ENCODE measurements around the gene VPS25.
"Not testable (repeated sequence)": the region's sequence is repeated elsewhere in the genome, so short reads cannot be mapped to it uniquely, and the experiment has no call there.

The VPS25 gene

DNA sequence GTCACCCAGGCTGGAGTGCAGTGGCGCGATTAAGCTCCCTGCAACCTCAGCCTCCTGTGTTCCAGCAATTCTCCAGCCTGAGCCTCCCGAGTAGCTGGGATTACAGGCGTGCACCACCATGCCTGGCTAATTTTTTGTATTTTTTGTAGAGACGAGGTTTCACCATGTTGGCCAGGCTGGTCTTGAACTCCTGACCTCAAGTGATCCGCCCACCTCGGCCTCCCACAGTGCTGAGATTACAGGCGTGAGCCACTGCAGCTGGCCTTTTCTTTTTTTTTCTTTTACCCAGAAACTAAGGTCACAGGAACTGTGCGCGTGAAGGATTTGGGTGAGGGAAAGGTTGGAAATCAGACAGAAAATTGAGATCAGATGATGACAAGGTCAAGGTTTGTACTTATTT is 3.3 kb upstream of the VPS25 start:
- DNase-seq: not testable (repeated sequence)

DNA sequence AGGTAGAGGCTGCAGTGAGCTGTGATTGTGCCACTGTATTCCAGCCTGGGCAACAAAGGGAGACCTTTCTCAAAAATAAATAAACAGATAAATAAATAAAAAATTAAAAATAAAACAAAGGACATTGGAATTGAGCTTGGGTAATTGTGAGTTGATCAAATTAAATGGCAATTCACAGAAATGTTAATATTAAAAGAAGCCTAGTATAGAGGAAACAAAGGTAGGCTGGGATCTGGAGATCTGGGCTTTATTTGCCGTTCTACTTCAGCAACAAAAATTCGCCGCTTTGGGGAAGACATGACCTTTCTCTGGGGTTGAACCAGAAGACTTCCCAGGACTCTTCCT is 332 bp upstream of the VPS25 start:
- DNase-seq: no peak

DNA sequence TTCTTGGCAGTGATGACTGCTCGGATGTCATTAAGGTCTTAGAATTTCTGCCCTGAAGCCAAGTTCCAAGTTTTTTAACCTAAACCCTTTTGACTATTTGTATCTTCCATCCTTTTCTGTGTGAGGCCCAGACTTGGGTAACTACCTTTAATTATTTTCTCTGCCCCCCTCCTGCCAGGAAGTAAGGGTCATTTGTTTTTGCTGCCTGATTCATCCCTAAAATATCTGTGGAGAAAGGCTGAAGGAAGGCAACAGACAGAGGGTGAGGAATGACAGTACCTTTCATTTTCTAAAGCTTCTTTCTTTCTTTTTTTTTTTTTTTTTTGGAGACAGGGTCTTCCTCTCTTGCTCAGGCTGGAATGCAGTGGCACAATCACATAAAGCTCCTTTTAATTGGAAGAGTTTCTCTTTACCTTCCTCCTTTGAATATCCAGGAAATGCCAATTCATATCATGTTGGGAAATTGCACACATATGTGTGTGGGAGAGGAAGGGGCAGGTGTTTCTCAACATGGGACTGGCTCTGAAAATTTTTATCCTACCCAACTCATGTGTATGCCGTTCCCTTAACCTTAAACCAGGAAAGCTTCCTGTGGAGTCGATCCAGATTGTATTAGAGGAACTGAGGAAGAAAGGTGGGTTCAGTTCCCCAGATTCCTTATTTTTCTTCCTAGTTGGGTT is 957 bp downstream of the VPS25 start:
- DNase-seq: no peak

DNA sequence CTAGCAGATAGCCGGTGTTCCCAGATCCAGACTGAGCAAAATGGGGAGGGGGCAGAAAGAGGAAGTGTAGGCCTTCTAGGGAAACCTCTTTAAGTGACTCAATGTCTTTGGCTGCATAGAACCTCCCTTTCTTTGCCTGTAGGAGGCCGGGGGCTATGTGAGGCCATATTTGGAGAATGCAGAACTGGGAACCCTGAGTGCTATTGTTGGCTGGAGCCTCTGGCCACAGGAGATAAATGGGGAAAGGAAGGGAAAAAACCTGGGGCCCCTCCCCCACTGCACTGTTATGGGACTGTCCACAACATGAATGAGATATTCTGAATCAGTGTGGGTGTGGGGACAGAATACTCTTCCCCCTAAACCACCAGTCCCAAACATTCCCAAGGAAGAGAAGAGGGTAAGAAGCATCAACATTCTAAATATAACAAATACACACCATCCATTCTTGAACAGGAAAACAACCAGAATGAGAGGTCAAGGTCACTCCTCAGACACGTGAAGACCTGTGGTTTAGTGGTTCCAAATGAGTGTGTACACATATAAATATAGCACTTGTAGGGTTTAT is 2.4 kb downstream of the VPS25 start:
- no peak for DNase-seq

DNA sequence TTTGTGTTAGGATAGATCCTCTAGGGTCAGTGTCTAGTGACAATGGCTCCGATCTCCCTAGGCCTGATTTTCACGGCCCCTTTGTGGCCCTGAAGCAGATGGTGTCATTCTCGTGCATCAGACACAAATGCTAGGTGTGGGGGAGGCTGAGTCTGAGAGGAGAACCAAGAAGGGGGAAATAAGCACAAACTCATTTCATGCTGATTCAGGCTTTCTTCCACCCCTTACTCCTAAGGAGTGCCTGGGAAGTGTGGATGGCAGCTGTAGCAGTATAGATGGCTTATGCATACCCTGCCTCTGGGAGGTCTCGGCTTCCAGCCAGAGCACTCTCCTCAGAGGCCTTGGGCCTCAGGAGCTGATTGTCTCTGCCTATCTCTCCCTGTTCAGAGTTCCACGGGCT is 5.3 kb downstream of the VPS25 start:
- no peak for DNase-seq

DNA sequence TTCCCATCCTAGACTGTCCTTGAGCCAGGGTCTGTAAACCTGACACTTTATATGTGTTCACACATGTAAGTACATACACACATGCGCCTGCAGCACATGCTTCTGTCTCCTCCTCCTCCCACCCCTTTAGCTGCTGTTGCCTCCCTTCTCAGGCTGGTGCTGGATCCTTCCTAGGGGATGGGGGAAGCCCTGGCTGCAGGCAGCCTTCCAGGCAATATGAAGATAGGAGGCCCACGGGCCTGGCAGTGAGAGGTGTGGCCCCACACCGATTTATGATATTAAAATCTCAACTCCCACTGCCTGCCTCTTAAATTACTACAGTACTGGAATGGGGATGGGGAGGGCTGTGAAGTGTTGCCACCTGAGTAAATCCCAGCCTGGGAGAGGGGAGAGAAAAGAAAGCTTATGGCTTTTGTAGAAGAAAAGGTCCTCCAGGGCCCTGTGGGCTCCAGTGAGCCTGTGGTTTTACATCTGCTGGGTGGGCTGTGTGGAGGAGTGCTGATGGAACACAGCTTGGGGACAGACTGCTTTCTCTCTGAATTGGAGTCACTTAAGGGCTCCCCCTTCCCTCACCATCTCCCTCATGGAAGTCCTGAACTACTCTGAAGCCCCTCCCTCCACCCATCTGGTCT is 6.2 kb downstream of the VPS25 start:
- no peak for DNase-seq

DNA sequence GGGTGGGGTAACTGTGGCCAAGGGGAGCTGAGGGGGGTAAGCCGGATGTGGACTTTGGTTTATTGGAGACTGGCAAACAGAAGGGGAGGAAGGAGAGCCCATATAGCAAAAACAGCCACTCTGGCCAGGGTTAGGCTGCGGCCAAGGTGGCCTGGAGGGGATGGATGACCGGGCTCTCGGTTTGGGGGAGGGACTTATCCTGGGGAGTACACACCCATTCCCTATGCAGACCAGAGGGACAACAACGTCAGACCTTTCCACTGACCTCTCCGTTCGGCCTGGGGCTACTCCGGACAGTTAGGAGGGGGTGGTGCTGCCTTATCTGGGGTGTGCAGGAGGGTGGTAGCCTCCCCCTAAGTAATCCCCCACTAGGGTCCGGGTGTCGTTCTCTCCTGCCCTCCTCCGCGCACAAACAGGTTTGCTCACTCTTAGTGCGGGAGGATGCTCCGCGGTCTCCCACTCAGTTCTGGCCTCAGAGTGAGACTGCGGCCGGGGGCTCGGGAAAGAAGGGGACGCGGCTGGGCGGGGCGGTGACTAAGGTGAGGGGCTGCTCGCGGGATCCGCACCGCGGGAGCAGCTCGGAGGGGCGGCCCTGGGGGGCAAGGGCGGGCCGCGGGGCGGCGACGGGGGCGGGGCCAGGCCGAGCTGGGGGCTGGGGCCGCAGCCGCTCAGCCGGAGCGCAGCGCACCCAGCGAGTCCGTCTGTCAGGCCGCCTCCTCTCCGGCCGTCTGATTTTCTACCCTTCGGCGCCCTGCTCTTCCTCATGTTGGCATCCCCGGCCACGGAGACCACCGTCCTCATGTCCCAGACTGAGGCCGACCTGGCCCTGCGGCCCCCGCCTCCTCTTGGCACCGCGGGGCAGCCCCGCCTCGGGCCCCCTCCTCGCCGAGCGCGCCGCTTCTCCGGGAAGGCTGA is 6.9 kb downstream of the VPS25 start, which contains the start of gene WNK4:
WNK4 (plus strand) TSS at position 675 of the 915 bp plus-strand sequence; CDS start at position 764, 89 bp downstream.
- no peak for DNase-seq

DNA sequence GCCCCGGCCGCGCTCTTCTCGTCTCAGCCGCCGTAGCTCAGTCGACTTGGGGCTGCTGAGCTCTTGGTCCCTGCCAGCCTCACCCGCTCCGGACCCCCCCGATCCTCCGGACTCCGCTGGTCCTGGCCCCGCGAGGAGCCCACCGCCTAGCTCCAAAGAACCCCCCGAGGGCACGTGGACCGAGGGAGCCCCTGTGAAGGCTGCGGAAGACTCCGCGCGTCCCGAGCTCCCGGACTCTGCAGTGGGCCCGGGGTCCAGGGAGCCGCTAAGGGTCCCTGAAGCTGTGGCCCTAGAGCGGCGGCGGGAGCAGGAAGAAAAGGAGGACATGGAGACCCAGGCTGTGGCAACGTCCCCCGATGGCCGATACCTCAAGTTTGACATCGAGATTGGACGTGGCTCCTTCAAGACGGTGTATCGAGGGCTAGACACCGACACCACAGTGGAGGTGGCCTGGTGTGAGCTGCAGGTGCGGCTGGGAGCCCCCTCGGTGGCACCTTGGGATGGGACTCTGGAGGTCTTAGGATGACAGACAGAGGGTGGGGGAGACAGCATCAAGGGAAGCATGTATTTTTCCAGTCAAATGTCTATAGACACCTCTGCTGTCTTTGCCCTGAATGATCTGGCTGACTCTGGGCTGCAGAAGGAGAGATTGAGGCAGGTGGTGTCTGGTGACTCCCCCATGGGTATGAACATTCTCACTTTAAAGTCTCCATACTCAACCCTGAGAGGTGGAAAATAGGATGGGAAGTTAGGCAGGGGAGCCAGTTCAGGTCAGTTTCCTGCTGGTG is 7.8 kb downstream of the VPS25 start:
- DNase-seq: no peak

DNA sequence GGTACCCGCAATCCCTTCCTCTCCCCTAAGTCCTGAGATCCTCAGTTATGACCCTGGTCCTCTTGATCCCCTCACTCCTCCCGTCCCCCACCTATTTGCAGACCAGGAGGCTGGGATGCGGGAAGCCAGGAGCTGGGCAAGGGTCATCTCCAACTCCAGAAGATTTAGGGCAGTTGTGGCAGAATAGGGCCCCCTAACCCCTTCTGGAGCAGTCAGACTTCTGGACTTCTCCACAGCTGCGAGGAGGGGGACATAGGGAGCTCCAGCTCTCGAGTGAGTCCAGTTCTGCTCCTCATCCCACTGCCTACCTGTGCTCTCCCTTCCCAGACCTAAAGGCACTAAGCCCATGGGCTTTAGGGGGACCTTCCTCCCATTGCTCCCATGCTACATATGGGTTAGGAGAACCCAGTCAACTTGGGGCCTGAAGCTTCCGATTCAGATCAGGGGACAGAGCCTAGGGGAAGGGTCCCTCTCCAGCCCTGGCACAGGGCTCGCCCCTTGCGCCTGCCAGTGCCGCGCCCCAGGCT is 8.5 kb downstream of the VPS25 start:
- DNase-seq: no peak

DNA sequence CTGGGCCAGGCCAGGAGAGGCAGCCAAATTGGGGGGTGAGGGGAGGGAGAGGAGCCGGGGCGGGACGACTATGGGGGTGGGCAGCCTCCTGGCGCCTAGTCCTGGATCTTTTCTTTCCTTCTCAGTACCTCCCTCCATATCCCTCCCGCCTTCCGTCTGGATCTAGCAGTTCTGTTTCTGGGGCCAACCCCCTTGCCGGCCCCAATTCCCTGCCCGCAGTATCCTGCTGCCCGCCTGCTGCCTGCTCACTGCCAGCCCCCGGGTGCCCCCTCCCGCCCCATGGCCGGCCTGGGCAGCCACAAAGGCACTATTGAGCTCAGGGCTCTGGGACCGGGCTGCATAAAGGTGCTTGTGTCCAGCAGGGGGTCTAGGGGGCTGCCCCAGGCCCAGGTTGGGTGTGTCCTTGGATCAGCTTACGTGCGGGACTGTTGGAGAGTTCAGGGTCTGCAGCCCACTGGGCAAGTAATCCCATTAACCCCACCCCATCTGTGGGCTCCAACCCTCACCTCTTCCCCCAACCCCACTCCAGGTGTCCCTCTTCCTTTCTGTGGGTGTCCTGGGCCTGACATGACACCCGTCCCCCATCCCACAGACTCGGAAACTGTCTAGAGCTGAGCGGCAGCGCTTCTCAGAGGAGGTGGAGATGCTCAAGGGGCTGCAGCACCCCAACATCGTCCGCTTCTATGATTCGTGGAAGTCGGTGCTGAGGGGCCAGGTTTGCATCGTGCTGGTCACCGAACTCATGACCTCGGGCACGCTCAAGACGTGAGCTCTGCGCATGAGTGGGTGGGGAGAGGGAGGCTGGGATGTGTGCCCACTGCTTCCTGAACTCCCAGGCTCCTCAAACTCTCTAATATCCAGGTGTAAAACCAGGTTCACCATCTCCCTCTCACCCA is 9.2 kb downstream of the VPS25 start:
- no peak for DNase-seq

DNA sequence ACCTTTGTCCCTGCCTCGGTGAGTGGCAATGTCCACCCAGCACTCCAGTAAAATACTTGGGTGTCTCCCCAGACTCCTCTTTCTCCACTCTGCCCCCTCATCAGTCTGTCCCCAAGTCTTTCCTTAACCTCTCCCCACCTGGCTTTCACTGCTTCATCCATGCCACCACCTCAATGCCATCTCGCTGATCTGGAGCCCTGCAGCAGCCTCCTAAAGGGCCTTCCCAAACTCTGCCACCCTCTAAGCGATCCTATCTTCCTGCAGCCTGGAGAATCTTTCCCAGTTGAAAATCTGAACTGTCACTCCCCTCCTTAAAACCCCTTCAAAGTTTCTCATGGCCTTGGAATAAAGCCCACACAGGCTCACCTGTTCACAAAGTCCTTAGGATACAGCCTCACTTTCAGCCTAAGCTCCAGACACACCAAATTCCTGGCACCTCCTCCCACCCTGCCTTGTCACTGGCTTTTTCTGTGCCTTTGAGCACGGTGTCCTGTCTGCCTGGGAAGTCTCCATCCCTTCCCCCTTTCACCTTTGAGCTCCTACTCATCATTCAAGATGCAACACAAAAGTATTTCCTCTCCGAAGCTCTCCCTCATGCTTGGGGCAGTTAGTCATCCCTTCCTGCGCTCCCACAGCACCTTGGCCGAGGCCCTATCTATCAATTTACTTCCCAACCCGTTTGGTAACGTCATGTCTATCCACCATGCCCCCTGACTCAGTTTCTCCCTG is 10.0 kb downstream of the VPS25 start:
- DNase-seq: no peak

DNA sequence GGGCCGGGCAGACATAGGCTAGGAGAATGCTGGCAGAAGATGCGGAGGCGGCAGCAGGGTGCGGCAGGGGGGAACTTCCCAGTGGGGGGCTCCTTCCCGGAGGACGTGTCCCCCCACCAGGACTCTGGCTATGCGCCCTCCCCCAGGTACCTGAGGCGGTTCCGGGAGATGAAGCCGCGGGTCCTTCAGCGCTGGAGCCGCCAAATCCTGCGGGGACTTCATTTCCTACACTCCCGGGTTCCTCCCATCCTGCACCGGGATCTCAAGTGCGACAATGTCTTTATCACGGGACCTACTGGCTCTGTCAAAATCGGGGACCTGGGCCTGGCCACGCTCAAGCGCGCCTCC is 10.5 kb downstream of the VPS25 start:
- no peak for DNase-seq

DNA sequence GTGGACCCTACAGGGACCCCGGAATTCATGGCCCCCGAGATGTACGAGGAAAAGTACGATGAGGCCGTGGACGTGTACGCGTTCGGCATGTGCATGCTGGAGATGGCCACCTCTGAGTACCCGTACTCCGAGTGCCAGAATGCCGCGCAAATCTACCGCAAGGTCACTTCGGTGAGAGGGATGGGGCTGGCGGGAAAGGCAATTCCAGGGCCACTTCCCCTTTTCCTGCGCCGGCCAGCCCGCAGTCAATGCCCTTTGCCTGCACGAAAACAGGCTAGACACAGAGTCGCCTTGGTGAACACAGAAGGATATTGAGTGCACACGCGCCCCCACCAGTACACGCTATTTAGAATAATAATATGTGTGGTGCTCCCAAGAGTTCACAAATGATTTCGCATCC is 11.2 kb downstream of the VPS25 start:
- no peak for DNase-seq

DNA sequence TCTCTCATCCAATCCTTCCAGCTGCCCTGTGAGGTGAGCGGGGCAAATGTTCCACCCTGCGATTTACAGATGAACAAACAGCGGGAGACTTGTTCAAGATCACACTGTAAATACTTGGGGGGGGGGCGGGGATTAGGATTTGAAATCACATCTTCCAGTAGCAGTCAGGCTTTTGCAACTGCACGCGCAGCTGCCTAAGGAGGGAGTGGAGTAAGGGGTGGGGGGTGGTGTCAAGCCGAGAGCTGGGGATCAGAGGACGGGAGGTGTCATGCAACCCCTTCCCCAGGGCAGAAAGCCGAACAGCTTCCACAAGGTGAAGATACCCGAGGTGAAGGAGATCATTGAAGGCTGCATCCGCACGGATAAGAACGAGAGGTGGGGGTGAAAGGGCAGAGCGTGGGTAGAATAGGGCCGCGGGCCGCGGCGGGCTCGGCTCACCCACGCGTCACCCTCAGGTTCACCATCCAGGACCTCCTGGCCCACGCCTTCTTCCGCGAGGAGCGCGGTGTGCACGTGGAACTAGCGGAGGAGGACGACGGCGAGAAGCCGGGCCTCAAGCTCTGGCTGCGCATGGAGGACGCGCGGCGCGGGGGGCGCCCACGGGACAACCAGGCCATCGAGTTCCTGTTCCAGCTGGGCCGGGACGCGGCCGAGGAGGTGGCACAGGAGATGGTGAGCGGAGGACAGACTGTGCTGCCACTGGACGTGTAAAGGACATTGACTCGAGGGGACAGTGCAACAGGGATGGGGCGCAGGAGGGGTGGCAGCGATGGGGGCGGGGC is 11.8 kb downstream of the VPS25 start:
- no peak for DNase-seq

DNA sequence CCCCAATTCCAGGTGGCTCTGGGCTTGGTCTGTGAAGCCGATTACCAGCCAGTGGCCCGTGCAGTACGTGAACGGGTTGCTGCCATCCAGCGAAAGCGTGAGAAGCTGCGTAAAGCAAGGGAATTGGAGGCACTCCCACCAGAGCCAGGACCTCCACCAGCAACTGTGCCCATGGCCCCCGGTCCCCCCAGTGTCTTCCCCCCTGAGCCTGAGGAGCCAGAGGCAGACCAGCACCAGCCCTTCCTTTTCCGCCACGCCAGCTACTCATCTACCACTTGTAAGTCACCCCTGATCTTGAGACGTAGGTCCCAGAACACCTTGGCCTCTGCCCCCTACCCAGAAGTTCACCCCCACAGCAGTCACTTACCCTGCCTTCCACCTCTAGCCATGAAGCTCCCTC is 14.0 kb downstream of the VPS25 start:
- no peak for DNase-seq

DNA sequence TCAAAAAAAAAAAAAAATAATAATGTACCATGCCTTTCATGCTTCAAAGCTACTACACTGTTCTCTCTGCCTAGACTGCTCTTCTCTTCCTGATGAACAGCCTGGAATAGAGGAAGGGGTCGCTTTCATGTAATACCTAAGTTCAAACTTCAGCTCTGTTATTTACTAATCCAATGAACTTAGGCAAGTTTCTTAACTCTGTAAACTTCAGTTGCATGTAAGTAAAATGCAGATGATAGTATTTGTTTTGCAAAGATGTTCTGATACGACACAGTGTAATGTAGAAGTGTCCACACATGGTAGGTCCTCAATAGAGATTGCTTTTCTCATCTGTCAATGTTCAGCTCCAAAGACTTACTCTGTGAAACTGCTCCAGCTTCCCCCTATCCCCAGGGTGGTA is 18.7 kb downstream of the VPS25 start:
- DNase-seq: no peak

DNA sequence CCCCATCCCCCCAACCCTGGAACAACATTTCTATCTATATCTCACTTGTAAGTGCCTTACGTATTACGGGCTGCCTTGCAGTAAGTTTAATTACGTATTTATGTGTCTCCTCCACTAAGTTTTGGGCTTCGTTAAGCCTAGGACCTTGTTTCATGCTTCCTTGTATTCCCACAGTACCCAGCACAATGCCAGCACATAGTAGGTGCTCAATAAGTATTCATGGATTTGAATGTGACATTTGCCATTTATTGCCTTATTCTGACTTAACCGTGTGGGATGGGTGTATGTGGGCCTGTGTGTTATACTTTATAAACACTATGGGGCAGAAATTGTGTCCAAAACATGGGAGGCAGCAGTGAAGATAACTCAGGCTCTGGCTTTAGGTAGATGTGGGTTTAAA is 19.3 kb downstream of the VPS25 start:
- no peak for DNase-seq

DNA sequence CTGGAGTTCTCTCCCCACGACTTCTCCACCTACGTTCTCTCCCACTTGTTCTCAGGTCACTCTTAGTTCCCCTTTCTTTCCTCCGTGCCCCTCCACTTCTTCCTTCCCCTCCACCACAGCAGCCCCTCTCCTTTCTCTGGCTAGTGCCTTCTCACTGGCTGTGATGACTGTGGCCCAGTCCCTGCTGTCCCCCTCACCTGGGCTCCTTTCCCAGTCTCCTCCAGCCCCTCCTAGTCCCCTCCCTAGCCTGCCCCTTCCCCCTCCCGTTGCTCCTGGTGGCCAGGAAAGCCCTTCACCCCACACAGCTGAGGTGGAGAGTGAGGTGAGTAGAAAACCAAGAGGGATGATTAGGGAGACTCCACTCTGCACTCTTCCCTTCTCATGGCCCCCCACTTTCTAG is 21.8 kb downstream of the VPS25 start:
- DNase-seq: no peak

DNA sequence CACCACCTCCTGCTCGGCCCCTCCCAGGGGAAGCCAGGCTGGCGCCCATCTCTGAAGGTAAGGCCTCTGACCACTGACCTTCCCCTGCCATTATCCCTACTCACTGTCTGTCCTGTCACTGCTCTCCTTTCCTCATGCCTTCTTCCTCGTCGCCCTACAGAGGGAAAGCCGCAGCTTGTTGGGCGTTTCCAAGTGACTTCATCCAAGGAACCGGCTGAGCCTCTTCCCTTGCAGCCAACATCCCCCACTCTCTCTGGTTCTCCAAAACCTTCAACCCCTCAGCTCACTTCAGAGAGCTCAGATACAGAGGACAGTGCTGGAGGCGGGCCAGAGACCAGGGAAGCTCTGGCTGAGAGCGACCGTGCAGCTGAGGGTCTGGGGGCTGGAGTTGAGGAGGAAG is 22.2 kb downstream of the VPS25 start:
- DNase-seq: no peak
